Caco-2 (cell line): Measurements from ENCODE around the gene ANO10. TPM values are rescaled to one million over a fixed set of nuclear protein-coding genes. Genes with fewer than 3 reads are reported as not detected.

Experiments
- BruUV-seq: library from RNA; stranded (reverse); fragments of 400-500 nt; replicated peaks from 2 replicates; lab custom pipeline; 2021; lab: Mats Ljungman, UMichigan
- CTCF ChIA-PET: fragments of 300-600 bp; sonication (Branson Sonifier 250); formaldehyde crosslinking; loops from one replicate; lab custom pipeline; 2022; ENCODE audit warnings: antibody characterized with exemption; lab: Charles Lee
- POLR2A ChIA-PET: fragments of 300-600 bp; sonication (Branson Sonifier 250); formaldehyde crosslinking; loops from one replicate; lab custom pipeline; 2022; ENCODE audit warnings: antibody characterized with exemption; lab: Charles Lee
- DNase-seq, 2 experiments: peaks; one replicate each; pipeline versions ENCODE4 v3.0.0 to v3.0.0-alpha.2; 2020 to 2022
- H3K27me3 ChIP-seq: replicated peaks from 2 replicates; pipeline ENCODE4 v1.6.0; 2011; ENCODE audit warnings: low read length; ENCODE audit not compliant: control insufficient read depth, insufficient read depth
- H3K36me3 ChIP-seq: 2 replicates; pipeline ENCODE4 v1.5.1; 2011; ENCODE audit warnings: low read length; ENCODE audit not compliant: control insufficient read depth, insufficient read depth
- H3K4me1 ChIP-seq: fragments of 250-450 bp; sonication (Bioruptor Pico); 2 replicates; pipeline ENCODE4 v1.5.1; 2020; ENCODE audit warnings: mild to moderate bottlenecking
- H3K4me3 ChIP-seq: 2 replicates; pipeline ENCODE4 v1.5.1; 2011; ENCODE audit warnings: low read depth, mild to moderate bottlenecking, control low read depth, low read length
- H3K9me3 ChIP-seq: fragments of 250-450 bp; sonication (Bioruptor Pico); 2 replicates; pipeline ENCODE4 v1.5.1; 2020; ENCODE audit warnings: mild to moderate bottlenecking, moderate library complexity
- H3K27ac Mint-ChIP-seq: one replicate; pipeline ENCODE4 v1.8.0; 2022; ENCODE audit warnings: mixed read lengths; ENCODE audit not compliant: unreplicated experiment
- H3K27me3 Mint-ChIP-seq: one replicate; pipeline ENCODE4 v1.8.0; 2022; ENCODE audit warnings: mixed read lengths; ENCODE audit not compliant: insufficient read depth, unreplicated experiment
- H3K36me3 Mint-ChIP-seq: one replicate; pipeline ENCODE4 v1.8.0; 2022; ENCODE audit warnings: mild to moderate bottlenecking, mixed read lengths; ENCODE audit not compliant: insufficient read depth, unreplicated experiment
- H3K4me1 Mint-ChIP-seq: one replicate; pipeline ENCODE4 v1.8.0; 2022; ENCODE audit warnings: low read depth, mixed read lengths; ENCODE audit not compliant: unreplicated experiment
- H3K4me3 Mint-ChIP-seq: one replicate; pipeline ENCODE4 v1.8.0; 2022; ENCODE audit warnings: mild to moderate bottlenecking, moderate library complexity, mixed read lengths; ENCODE audit not compliant: unreplicated experiment
- H3K9me3 Mint-ChIP-seq: one replicate; pipeline ENCODE4 v1.8.0; 2022; ENCODE audit warnings: mixed read lengths; ENCODE audit not compliant: unreplicated experiment
- intact Hi-C: fragments of 100-400 bp; cut with micrococcal nuclease; formaldehyde crosslinking; loops from one replicate; pipeline ENCODE4 v1.10.0; 2022; ENCODE audit not compliant: unreplicated experiment
- total RNA-seq: library from RNA; stranded (reverse); gene quantifications from 2 replicates; pipeline ENCODE4 v1.2.3, GENCODE V29; 2022
- TF ChIP-seq, protein P1 (sequence below), 2 experiments: fragments of 200-600 bp in 1 of 2; IDR thresholded peaks; 1 replicate in 1 of 2; 2 replicates in 1 of 2; pipeline versions ENCODE4 v1.5.1 to v1.8.0; 2011 to 2022; ENCODE audit warnings: antibody characterized with exemption in 1 of 2, control low read depth in 1 of 2, inconsistent platforms in 1 of 2, low read depth in 1 of 2, low read length in 1 of 2, mild to moderate bottlenecking in 1 of 2, moderate library complexity in 1 of 2; ENCODE audit not compliant: insufficient read depth in 1 of 2, severe bottlenecking in 1 of 2, unreplicated experiment in 1 of 2

The ANO10 gene
- total RNA-seq, 1 experiment from 2014 or later, result 24.1 TPM

DNA sequence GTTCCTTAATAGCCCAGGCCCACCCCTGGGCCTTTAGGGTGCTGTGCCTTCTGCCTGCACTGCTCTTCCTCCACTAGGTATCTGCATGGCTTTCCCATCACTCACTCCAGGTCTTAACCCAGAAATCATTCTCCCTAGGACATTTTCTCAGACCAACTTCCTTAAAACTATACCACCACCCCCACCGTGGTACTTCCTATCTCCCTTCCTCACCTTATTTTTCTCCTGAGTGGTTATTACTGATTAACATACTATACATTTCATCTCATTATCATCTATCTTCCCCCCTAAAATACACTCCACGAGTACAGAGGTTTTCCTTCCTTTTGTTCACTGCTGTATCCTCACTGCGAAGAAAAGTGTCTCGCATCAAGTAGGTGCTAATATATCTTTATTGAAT lies 115.2 kb downstream of the ANO10 start:
- no peaks in the 10 kb centered on the region for H3K4me1 Mint-ChIP-seq
- no peaks in the 10 kb centered on the region for H3K9me3 Mint-ChIP-seq
- no peaks in the 10 kb centered on the region for H3K9me3 ChIP-seq
- no peaks in the 10 kb centered on the region for H3K36me3 Mint-ChIP-seq
- H3K27me3 ChIP-seq, result no peaks in the 10 kb centered on the region
- ChIA-PET POLR2A (no interaction called here), CTCF (no interaction called here)
- no peak for DNase-seq
- no peak overlapping the region for H3K4me3 Mint-ChIP-seq
- no peak overlapping the region for H3K27ac Mint-ChIP-seq
- H3K4me3 ChIP-seq, result no peak overlapping the region
- no peaks in the 10 kb centered on the region for H3K36me3 ChIP-seq
- TF ChIP-seq, protein P1, sequence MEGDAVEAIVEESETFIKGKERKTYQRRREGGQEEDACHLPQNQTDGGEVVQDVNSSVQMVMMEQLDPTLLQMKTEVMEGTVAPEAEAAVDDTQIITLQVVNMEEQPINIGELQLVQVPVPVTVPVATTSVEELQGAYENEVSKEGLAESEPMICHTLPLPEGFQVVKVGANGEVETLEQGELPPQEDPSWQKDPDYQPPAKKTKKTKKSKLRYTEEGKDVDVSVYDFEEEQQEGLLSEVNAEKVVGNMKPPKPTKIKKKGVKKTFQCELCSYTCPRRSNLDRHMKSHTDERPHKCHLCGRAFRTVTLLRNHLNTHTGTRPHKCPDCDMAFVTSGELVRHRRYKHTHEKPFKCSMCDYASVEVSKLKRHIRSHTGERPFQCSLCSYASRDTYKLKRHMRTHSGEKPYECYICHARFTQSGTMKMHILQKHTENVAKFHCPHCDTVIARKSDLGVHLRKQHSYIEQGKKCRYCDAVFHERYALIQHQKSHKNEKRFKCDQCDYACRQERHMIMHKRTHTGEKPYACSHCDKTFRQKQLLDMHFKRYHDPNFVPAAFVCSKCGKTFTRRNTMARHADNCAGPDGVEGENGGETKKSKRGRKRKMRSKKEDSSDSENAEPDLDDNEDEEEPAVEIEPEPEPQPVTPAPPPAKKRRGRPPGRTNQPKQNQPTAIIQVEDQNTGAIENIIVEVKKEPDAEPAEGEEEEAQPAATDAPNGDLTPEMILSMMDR (IDR thresholded peaks at IDR 0.05; ENCODE audit: insufficient read depth in 1 of 2, low read depth in 1 of 2, low read length in 1 of 2, severe bottlenecking in 1 of 2, unreplicated experiment in 1 of 2), result no peak
- H3K4me1 ChIP-seq, result no peaks in the 10 kb centered on the region
- no peaks in the 10 kb centered on the region for H3K27me3 Mint-ChIP-seq
- no TSS peak for BruUV-seq
- intact Hi-C loops, result no loop called here

DNA sequence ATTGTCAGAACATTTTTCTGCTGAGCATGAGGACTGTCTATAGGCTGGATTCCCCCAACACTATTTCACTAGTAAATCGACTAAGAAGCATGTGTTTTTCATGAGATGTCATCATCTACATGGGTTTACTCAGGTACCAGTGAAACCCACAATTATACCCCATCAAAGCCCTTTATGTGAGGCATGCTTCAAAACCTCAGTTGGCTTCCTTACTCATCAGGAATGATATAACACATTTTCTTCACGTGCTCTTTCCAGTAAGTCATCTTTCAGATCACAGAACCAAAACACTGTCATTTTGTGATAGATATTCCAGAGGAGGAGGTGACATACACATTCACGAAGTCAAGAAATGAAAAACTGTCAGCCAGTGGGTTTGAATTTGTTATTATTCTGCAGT lies 116.5 kb downstream of the ANO10 start:
- no peak overlapping the region for H3K4me3 ChIP-seq
- H3K4me3 Mint-ChIP-seq, result no peak overlapping the region
- no TSS peak for BruUV-seq
- H3K27me3 ChIP-seq, result no peaks in the 10 kb centered on the region
- TF ChIP-seq, protein P1 (IDR thresholded peaks at IDR 0.05; ENCODE audit: insufficient read depth in 1 of 2, low read depth in 1 of 2, low read length in 1 of 2, severe bottlenecking in 1 of 2, unreplicated experiment in 1 of 2), result no peak
- H3K27me3 Mint-ChIP-seq, result no peaks in the 10 kb centered on the region
- no peaks in the 10 kb centered on the region for H3K9me3 Mint-ChIP-seq
- DNase-seq, result no peak
- ChIA-PET CTCF (no interaction called here), POLR2A (no interaction called here)
- intact Hi-C loops, result loop anchor here (2.0 kb wide), 1 partner anchor 343 kb away; no protein-coding TSS in a partner anchor
- H3K9me3 ChIP-seq, result no peaks in the 10 kb centered on the region
- H3K36me3 Mint-ChIP-seq, result no peaks in the 10 kb centered on the region
- no peaks in the 10 kb centered on the region for H3K4me1 ChIP-seq
- no peaks in the 10 kb centered on the region for H3K4me1 Mint-ChIP-seq
- no peak overlapping the region for H3K27ac Mint-ChIP-seq
- no peaks in the 10 kb centered on the region for H3K36me3 ChIP-seq

DNA sequence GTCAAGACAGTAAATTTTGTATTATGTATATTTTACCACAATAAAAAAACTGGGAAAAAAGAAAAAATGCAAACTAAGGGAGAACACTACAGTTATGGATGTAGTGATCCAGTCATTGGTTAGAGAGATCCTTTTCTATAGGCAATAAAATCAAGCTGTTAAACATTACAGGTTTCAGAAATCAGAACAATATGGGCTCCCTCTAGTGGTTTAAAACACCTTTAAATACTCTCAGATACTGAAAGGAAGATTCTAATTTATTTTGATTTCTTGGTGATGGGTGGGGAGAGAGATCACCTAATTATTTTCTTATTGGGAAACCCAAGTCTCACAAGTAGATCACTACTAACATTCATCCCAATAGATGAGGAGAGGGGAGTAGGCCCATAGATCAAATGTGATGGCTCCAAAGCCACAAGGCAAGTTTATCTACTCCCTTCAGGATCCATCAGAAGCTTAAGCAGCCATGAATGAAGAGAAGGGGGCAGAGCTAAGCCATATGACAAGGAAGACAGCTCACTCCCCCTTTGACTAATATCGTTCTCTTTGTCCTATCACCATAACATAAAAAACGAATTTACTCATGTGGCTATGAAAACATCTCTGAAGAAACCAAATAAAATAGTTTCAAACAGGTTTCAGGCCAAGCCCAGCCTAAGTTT lies 118.6 kb downstream of the ANO10 start:
- H3K4me1 Mint-ChIP-seq, result no peaks in the 10 kb centered on the region
- no TSS peak for BruUV-seq

More for the DNA sequence above, 118.6 kb downstream of the ANO10 start:
- Mint-ChIP-seq H3K36me3 (no peaks in the 10 kb centered on the region), H3K27me3 (no peaks in the 10 kb centered on the region), H3K27ac (no peak overlapping the region), H3K9me3 (no peaks in the 10 kb centered on the region), H3K4me3 (no peak overlapping the region)
- H3K4me1 ChIP-seq, result no peaks in the 10 kb centered on the region
- POLR2A ChIA-PET, result no interaction called here
- no peak for DNase-seq
- H3K9me3 ChIP-seq, result no peaks in the 10 kb centered on the region
- H3K27me3 ChIP-seq, result no peaks in the 10 kb centered on the region
- TF ChIP-seq, protein P1 (IDR thresholded peaks at IDR 0.05; ENCODE audit: insufficient read depth in 1 of 2, low read depth in 1 of 2, low read length in 1 of 2, severe bottlenecking in 1 of 2, unreplicated experiment in 1 of 2), result peak in 1 of 2 experiments; percentile 49
- intact Hi-C loops, result loop anchor here (1.0 kb wide), 2 partner anchors 280 to 542 kb away; no protein-coding TSS in a partner anchor
- H3K4me3 ChIP-seq, result no peak overlapping the region
- no peaks in the 10 kb centered on the region for H3K36me3 ChIP-seq
- CTCF ChIA-PET, result interaction anchor here (1.3 to 1.9 kb wide), 4 partner anchors 85 to 541 kb away, joined by 3 to 7 read pairs (median 5); no protein-coding TSS in a partner anchor
